Loucy (cell line): ENCODE measurements around the gene DSCAM.

Experiments used
- H2AFZ ChIP-seq: fragments of 200-600 bp; sonication (generic); 2 replicates; pipeline ENCODE4 v1.6.0; 2016; ENCODE audit warnings: antibody characterized with exemption, mild to moderate bottlenecking, low read length, moderate library complexity
- H3F3A ChIP-seq: fragments of 200-600 bp; 2 replicates; pipeline ENCODE4 v1.6.0; 2016; ENCODE audit warnings: antibody characterized with exemption, low read depth, mild to moderate bottlenecking
- H3K27me3 ChIP-seq: fragments of 200-600 bp; sonication (generic); 2 replicates; pipeline ENCODE4 v1.6.1; 2014; ENCODE audit warnings: low read length, mild to moderate bottlenecking; ENCODE audit not compliant: insufficient read depth, poor library complexity, severe bottlenecking
- H3K36me3 ChIP-seq: fragments of 200-600 bp; sonication (generic); 2 replicates; pipeline ENCODE4 v1.6.1; 2016; ENCODE audit warnings: low read length; ENCODE audit not compliant: insufficient read depth
- H3K4me1 ChIP-seq: fragments of 200-600 bp; sonication (generic); 2 replicates; pipeline ENCODE4 v1.5.1; 2014; ENCODE audit warnings: low read length, mild to moderate bottlenecking; ENCODE audit not compliant: insufficient read depth, poor library complexity, severe bottlenecking
- H3K4me2 ChIP-seq: fragments of 200-600 bp; sonication (generic); 2 replicates; pipeline ENCODE4 v1.6.0; 2014; ENCODE audit warnings: antibody characterized with exemption, low read length, low read depth, mild to moderate bottlenecking; ENCODE audit not compliant: poor library complexity, severe bottlenecking
- H3K4me3 ChIP-seq: fragments of 200-600 bp; sonication (generic); 2 replicates; pipeline ENCODE4 v1.5.1; 2014; ENCODE audit warnings: low read length, mild to moderate bottlenecking, mixed read lengths; ENCODE audit not compliant: poor library complexity, severe bottlenecking
- H3K79me2 ChIP-seq: fragments of 200-600 bp; sonication (generic); 2 replicates; pipeline ENCODE4 v1.6.1; 2014; ENCODE audit warnings: low read length; ENCODE audit not compliant: insufficient read depth
- H3K9ac ChIP-seq: fragments of 200-600 bp; sonication (generic); 2 replicates; pipeline ENCODE4 v1.6.0; 2014; ENCODE audit warnings: mild to moderate bottlenecking, low read depth, low read length, moderate library complexity; ENCODE audit not compliant: poor library complexity, severe bottlenecking
- H3K9me2 ChIP-seq: fragments of 200-600 bp; sonication (generic); replicated peaks from 2 replicates; pipeline ENCODE4 v1.6.1; 2016; ENCODE audit warnings: low read depth, low read length, mixed read lengths
- H3K9me3 ChIP-seq: fragments of 200-600 bp; sonication (generic); 2 replicates; pipeline ENCODE4 v1.6.1; 2014; ENCODE audit warnings: mild to moderate bottlenecking, antibody characterized with exemption, low read length, low read depth; ENCODE audit not compliant: insufficient read depth
- H4K20me1 ChIP-seq: fragments of 200-600 bp; sonication (generic); 2 replicates; pipeline ENCODE4 v1.6.0; 2014; ENCODE audit warnings: antibody characterized with exemption, low read length, mild to moderate bottlenecking; ENCODE audit not compliant: insufficient read depth, poor library complexity, severe bottlenecking
- EZH2phosphoT487 ChIP-seq: fragments of 200-600 bp; IDR thresholded peaks from 2 replicates; pipeline ENCODE4 v1.6.1; 2018; ENCODE audit warnings: antibody characterized with exemption, mild to moderate bottlenecking, moderate library complexity, borderline replicate concordance
- TF ChIP-seq, protein P1 (sequence below): fragments of 200-600 bp; sonication (generic); conservative IDR thresholded peaks from 2 replicates; pipeline ENCODE4 v1.5.1; 2014; ENCODE audit warnings: mild to moderate bottlenecking, antibody characterized with exemption, low read length

The DSCAM gene

DNA sequence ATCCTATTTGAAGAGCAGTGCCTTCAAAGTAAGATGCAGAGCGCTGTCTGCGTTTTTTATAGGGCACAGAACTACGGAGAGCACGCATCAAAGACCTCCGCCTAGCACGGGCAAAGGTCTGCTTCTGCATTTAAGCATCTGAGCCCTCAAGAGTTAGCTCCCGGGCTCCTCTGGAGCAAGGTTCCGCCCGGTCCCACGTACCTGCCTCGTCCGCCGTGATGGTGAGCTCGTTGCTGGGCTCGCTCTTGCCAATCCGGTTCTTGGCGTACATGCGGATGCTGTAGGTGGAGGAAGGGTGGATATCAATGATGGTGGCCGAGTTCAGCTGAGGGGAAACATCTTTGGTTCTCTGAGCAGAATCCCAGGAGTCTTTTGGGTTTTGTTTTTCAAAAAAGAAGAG lies 668.2 kb downstream of the DSCAM start:
- Histone ChIP-seq H3K27me3 (no peaks in the 10 kb centered on the region), H3K4me1 (no peaks in the 10 kb centered on the region), H2AFZ (no peak overlapping the region), H3K4me3 (no peak overlapping the region), H3K36me3 (no peaks in the 10 kb centered on the region), H3F3A (no peaks in the 10 kb centered on the region), H3K9me2 (no peaks in the 10 kb centered on the region), H3K9ac (no peak overlapping the region), H3K4me2 (no peak overlapping the region), H3K79me2 (no peaks in the 10 kb centered on the region), H3K9me3 (peaks cover 2% of the 10 kb centered on the region), H4K20me1 (no peaks in the 10 kb centered on the region)
- no peak for TF ChIP-seq EZH2phosphoT487
- TF ChIP-seq, protein P1, sequence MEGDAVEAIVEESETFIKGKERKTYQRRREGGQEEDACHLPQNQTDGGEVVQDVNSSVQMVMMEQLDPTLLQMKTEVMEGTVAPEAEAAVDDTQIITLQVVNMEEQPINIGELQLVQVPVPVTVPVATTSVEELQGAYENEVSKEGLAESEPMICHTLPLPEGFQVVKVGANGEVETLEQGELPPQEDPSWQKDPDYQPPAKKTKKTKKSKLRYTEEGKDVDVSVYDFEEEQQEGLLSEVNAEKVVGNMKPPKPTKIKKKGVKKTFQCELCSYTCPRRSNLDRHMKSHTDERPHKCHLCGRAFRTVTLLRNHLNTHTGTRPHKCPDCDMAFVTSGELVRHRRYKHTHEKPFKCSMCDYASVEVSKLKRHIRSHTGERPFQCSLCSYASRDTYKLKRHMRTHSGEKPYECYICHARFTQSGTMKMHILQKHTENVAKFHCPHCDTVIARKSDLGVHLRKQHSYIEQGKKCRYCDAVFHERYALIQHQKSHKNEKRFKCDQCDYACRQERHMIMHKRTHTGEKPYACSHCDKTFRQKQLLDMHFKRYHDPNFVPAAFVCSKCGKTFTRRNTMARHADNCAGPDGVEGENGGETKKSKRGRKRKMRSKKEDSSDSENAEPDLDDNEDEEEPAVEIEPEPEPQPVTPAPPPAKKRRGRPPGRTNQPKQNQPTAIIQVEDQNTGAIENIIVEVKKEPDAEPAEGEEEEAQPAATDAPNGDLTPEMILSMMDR: no peak

DNA sequence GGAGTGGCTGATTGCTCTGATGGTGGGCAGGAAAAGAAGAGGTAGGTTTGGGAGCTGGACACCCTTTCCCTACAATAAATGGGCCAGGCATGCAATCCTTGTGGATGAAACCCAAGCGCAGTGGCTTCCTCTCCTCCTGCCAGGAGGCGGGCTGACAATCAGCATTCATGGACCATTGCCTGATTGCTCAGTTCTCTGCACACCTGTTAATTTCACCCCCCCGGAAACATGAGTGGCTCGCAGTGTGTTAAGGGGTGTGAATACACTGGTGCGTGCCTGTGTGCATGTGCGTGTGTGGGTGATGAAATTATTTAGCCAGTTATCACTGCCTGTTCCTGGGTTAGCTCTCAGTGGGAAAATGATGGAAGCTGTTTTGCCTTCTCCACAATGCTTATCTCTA lies 669.0 kb downstream of the DSCAM start:
- Histone ChIP-seq H4K20me1 (no peaks in the 10 kb centered on the region), H2AFZ (no peak overlapping the region), H3K9me2 (no peaks in the 10 kb centered on the region), H3F3A (no peaks in the 10 kb centered on the region), H3K9me3 (peaks cover 2% of the 10 kb centered on the region), H3K4me3 (no peak overlapping the region), H3K36me3 (no peaks in the 10 kb centered on the region), H3K79me2 (no peaks in the 10 kb centered on the region), H3K27me3 (no peaks in the 10 kb centered on the region), H3K4me2 (no peak overlapping the region), H3K9ac (no peak overlapping the region), H3K4me1 (no peaks in the 10 kb centered on the region)
- TF ChIP-seq, protein P1: no peak
- no peak for TF ChIP-seq EZH2phosphoT487

DNA sequence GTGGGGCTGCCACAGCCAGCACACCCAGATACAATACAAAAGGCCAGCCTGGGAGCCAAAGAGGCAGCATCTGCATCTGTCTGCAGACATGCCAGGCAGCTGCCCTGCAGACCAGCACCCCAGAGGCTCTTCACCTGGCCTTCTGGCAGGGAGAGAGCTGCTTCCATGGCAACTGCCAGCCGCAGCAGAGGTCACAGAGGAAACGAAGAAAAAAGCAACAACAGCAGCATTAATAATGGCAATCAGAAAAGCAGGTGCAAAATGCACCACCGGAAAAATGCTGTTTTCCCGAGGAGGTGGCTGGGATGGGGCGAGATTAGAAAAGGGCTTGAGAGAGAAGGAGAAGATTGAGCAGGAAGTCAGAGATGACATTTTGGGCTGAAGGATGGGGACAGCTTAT lies 670.2 kb downstream of the DSCAM start:
- no peaks in the 10 kb centered on the region for H3K4me1 ChIP-seq
- no peak overlapping the region for H2AFZ ChIP-seq
- TF ChIP-seq, protein P1: no peak
- TF ChIP-seq EZH2phosphoT487: no peak

More for the DNA sequence above, 670.2 kb downstream of the DSCAM start:
- Histone ChIP-seq H3K27me3 (no peaks in the 10 kb centered on the region), H3K9me2 (no peaks in the 10 kb centered on the region), H3K9me3 (peaks cover 2% of the 10 kb centered on the region), H4K20me1 (no peaks in the 10 kb centered on the region), H3K4me2 (no peak overlapping the region), H3K36me3 (no peaks in the 10 kb centered on the region), H3K9ac (no peak overlapping the region), H3K79me2 (no peaks in the 10 kb centered on the region), H3K4me3 (no peak overlapping the region), H3F3A (no peaks in the 10 kb centered on the region)
